Measurements from ENCODE around the gene GLYATL3.

Gene GLYATL3

DNA sequence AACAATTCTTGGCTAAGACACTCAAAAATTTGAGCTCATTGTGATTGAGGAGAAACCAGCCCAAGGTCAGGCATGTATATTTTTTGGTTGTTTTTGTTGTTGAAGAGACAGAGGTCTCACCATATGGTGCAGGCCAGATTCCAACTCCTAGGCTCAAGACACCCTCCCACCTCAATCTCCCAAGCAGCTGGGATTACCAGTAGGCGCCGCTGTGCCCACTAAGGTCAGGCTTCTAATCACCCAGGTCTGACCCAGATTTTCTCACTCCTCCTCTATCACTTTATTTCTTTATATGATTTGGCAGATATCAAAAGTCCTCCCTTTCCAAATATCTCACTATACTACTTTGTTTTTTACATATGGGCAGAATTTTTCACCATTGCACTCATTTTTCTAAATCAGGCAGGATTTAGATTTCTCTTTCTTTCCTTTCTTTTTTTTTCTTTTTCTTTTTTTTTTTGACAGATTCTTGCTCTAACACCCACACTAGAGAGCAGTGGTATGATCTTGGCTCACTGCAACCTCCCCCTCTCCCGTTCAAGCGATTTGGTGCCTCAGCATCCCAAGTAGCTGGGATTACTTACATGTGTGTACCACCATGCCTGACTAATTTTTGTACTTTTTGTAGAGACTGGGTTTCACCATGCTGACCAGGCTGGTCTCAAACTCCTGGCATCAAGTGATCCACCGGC is 49.0 kb downstream of the GLYATL3 start:
- no peaks in the 10 kb centered on the region for H3K36me3 ChIP-seq (ENCODE audit: control insufficient read depth in 2 of 2, insufficient read depth in 2 of 2, low read length in 2 of 2)
- H3K9me3 ChIP-seq (ENCODE audit: control insufficient read depth in 2 of 2, low read length in 2 of 2), result no peaks in the 10 kb centered on the region
- H3K27me3 ChIP-seq (ENCODE audit: control insufficient read depth in 1 of 2, insufficient read depth in 2 of 2, low read length in 2 of 2), result peaks cover 17 to 27% of the 10 kb centered on the region in 2 donors
- peaks cover 13% of the 10 kb centered on the region for H3K4me1 ChIP-seq (ENCODE audit: control insufficient read depth, insufficient read depth, low read length)
- no peak overlapping the region for H3K4me3 ChIP-seq (ENCODE audit: low read length in 2 of 2)
- no peak overlapping the region for H3K9ac ChIP-seq (ENCODE audit: low read length in 2 of 2)
- H3K27ac ChIP-seq (ENCODE audit: low read length), result no peak overlapping the region

DNA sequence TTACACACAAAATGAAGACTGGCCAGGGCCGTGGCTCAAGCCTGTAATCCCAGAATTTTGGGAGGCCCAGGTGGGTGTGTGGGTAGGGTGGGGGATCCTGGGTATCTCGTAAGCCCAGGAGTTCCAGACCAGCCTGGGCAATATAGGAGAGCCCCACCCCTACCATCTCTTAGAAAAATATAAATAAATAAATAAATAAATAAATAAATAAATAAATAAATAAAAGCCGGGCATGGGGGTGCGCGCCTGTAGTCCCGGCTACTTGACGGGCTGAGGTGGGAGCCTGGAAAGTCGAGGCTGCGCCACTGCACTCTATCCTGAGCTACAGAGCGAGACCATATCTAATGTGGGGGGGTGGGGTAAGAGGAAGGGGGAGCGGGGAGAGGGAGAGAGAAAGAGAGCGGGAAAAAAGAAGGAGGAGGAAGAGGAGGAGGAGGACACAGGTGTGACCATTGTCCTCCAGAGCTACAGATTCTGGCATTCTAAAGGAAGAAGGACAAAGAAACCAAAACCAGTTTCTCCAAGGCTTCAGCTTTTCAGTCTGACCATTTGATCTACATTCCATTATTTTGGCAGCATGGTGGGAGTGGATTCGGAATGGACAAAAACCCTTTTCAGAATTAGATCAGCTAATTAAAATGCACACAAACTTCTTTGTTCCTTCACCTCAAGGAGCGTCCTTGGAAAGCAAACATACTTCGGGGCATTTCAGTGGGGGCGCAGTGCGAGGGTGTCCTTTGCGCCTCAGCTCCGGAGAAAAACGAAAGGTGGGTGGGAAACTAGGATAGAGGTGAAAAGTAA is 50.2 kb downstream of the GLYATL3 start:
- Histone ChIP-seq H3K27me3 (ENCODE audit: control insufficient read depth in 1 of 2, insufficient read depth in 2 of 2, low read length in 2 of 2) (peaks cover 17 to 27% of the 10 kb centered on the region in 2 donors), H3K9ac (ENCODE audit: low read length in 2 of 2) (no peak overlapping the region), H3K9me3 (ENCODE audit: control insufficient read depth in 2 of 2, low read length in 2 of 2) (no peaks in the 10 kb centered on the region), H3K27ac (ENCODE audit: low read length) (no peak overlapping the region), H3K4me1 (ENCODE audit: control insufficient read depth, insufficient read depth, low read length) (peaks cover 13% of the 10 kb centered on the region), H3K36me3 (ENCODE audit: control insufficient read depth in 2 of 2, insufficient read depth in 2 of 2, low read length in 2 of 2) (no peaks in the 10 kb centered on the region), H3K4me3 (ENCODE audit: low read length in 2 of 2) (peak overlapping the region; percentile 45 to 73)

- Histone ChIP-seq H3K4me3 (ENCODE audit: low read length in 2 of 2) (peak within 1 kb of the TSS; percentile 70 to 73), H3K9me3 (ENCODE audit: control insufficient read depth in 2 of 2, low read length in 2 of 2) (no peaks in the 10 kb centered on the region), H3K36me3 (ENCODE audit: control insufficient read depth in 2 of 2, insufficient read depth in 2 of 2, low read length in 2 of 2) (no peaks in the 10 kb centered on the region), H3K27me3 (ENCODE audit: control insufficient read depth in 1 of 2, insufficient read depth in 2 of 2, low read length in 2 of 2) (peaks cover 17 to 27% of the 10 kb centered on the region in 2 donors), H3K27ac (ENCODE audit: low read length) (no peak within 1 kb of the TSS), H3K9ac (ENCODE audit: low read length in 2 of 2) (peak within 1 kb of the TSS in 1 of 2 donors; percentile 6), H3K4me1 (ENCODE audit: control insufficient read depth, insufficient read depth, low read length) (peaks cover 13% of the 10 kb centered on the region)
These were observed 50.9 kb downstream of the GLYATL3 start, which contains the start of gene C6orf141 for GRCh38 chr6:49550492-49551077. C6orf141 (plus strand) TSS chr6:49550668; CDS start chr6:49550793, 125 bp downstream.

- peak overlapping the region in 1 of 2 donors; percentile 6 for H3K9ac ChIP-seq (ENCODE audit: low read length in 2 of 2)
- H3K27ac ChIP-seq (ENCODE audit: low read length), result no peak overlapping the region
- no peaks in the 10 kb centered on the region for H3K9me3 ChIP-seq (ENCODE audit: control insufficient read depth in 2 of 2, low read length in 2 of 2)
- H3K27me3 ChIP-seq (ENCODE audit: control insufficient read depth in 1 of 2, insufficient read depth in 2 of 2, low read length in 2 of 2), result peaks cover 17 to 27% of the 10 kb centered on the region in 2 donors
- H3K4me3 ChIP-seq (ENCODE audit: low read length in 2 of 2), result peak overlapping the region; percentile 70 to 73
- no peaks in the 10 kb centered on the region for H3K36me3 ChIP-seq (ENCODE audit: control insufficient read depth in 2 of 2, insufficient read depth in 2 of 2, low read length in 2 of 2)
- H3K4me1 ChIP-seq (ENCODE audit: control insufficient read depth, insufficient read depth, low read length), result peaks cover 13% of the 10 kb centered on the region
These were observed 51.5 kb downstream of the GLYATL3 start for GRCh38 chr6:49551078-49551865.

DNA sequence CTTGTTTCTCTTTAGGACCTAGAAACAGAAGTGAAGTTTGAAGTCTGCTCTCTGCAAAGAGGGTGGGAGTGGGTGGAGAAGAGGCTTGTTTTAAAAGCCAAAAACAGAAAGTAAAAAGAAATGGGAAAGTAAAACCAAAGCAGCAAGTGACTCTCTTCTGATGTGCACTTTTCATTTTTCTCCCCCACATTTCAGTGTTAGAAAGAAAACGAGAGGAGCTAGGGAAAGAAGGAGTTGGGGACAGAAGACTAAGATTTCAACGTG is 52.1 kb downstream of the GLYATL3 start:
- Histone ChIP-seq H3K36me3 (ENCODE audit: control insufficient read depth in 2 of 2, insufficient read depth in 2 of 2, low read length in 2 of 2) (no peaks in the 10 kb centered on the region), H3K4me1 (ENCODE audit: control insufficient read depth, insufficient read depth, low read length) (peaks cover 13% of the 10 kb centered on the region), H3K27me3 (ENCODE audit: control insufficient read depth in 1 of 2, insufficient read depth in 2 of 2, low read length in 2 of 2) (peaks cover 17 to 27% of the 10 kb centered on the region in 2 donors), H3K9me3 (ENCODE audit: control insufficient read depth in 2 of 2, low read length in 2 of 2) (no peaks in the 10 kb centered on the region), H3K9ac (ENCODE audit: low read length in 2 of 2) (no peak overlapping the region), H3K27ac (ENCODE audit: low read length) (no peak overlapping the region), H3K4me3 (ENCODE audit: low read length in 2 of 2) (peak overlapping the region; percentile 70 to 73)

DNA sequence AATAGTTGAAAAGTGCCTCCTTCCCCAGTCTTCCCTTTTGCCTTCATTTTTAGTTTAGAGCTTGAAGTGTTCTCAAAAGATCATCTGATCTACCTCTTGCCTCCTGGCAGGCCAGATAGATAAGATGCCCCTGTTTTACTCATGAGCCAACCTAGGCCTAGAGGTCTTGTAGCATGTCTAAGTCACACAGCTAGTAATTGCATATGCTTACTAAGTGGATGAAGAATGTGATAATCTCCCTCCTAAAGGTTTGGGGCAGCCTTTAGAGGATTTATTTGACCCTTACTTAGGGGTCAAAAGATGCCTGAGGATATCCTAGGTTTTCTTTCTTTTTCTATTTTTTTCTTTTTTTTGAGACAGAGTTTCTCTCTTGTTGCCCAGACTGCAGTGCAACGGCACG is 52.9 kb downstream of the GLYATL3 start:
- H3K4me3 ChIP-seq (ENCODE audit: low read length in 2 of 2), result no peak overlapping the region
- H3K27ac ChIP-seq (ENCODE audit: low read length), result no peak overlapping the region
- no peak overlapping the region for H3K9ac ChIP-seq (ENCODE audit: low read length in 2 of 2)
- H3K4me1 ChIP-seq (ENCODE audit: control insufficient read depth, insufficient read depth, low read length), result peaks cover 13% of the 10 kb centered on the region
- peaks cover 17 to 27% of the 10 kb centered on the region in 2 donors for H3K27me3 ChIP-seq (ENCODE audit: control insufficient read depth in 1 of 2, insufficient read depth in 2 of 2, low read length in 2 of 2)
- H3K36me3 ChIP-seq (ENCODE audit: control insufficient read depth in 2 of 2, insufficient read depth in 2 of 2, low read length in 2 of 2), result no peaks in the 10 kb centered on the region
- no peaks in the 10 kb centered on the region for H3K9me3 ChIP-seq (ENCODE audit: control insufficient read depth in 2 of 2, low read length in 2 of 2)

GRCh38 chr6:49553384-49553783 is 53.7 kb downstream of the GLYATL3 start:
- Histone ChIP-seq H3K9me3 (ENCODE audit: control insufficient read depth in 2 of 2, low read length in 2 of 2) (no peaks in the 10 kb centered on the region), H3K4me3 (ENCODE audit: low read length in 2 of 2) (no peak overlapping the region), H3K9ac (ENCODE audit: low read length in 2 of 2) (no peak overlapping the region), H3K27ac (ENCODE audit: low read length) (no peak overlapping the region), H3K27me3 (ENCODE audit: control insufficient read depth in 1 of 2, insufficient read depth in 2 of 2, low read length in 2 of 2) (peaks cover 17 to 27% of the 10 kb centered on the region in 2 donors), H3K4me1 (ENCODE audit: control insufficient read depth, insufficient read depth, low read length) (peaks cover 13% of the 10 kb centered on the region), H3K36me3 (ENCODE audit: control insufficient read depth in 2 of 2, insufficient read depth in 2 of 2, low read length in 2 of 2) (no peaks in the 10 kb centered on the region)

DNA sequence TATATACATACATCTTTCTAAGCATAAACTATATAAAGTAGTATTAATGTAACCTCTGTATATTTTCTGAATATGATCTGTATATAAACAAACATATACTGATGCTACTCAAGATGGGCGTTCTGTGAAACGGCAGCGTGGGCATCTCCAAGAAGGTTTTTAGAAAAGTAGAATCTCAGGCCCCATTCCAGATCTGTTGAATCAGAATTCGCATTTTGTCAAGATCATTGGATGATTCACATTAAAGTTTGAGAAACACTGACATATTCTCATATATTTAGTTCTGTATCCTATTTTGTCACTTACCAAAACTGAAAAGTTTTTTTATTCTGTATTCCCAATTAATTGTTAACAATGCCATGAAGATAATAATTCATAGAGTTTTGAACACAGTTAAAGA is 56.2 kb downstream of the GLYATL3 start:
- Histone ChIP-seq H3K9me3 (ENCODE audit: control insufficient read depth in 2 of 2, low read length in 2 of 2) (no peaks in the 10 kb centered on the region), H3K4me3 (ENCODE audit: low read length in 2 of 2) (no peak overlapping the region), H3K27ac (ENCODE audit: low read length) (no peak overlapping the region), H3K9ac (ENCODE audit: low read length in 2 of 2) (no peak overlapping the region), H3K27me3 (ENCODE audit: control insufficient read depth in 1 of 2, insufficient read depth in 2 of 2, low read length in 2 of 2) (peaks cover 7 to 17% of the 10 kb centered on the region in 2 donors), H3K36me3 (ENCODE audit: control insufficient read depth in 2 of 2, insufficient read depth in 2 of 2, low read length in 2 of 2) (no peaks in the 10 kb centered on the region), H3K4me1 (ENCODE audit: control insufficient read depth, insufficient read depth, low read length) (peaks cover 6% of the 10 kb centered on the region)

GRCh38 chr6:49556429-49556837 is 56.7 kb downstream of the GLYATL3 start:
- H3K9me3 ChIP-seq (ENCODE audit: control insufficient read depth in 2 of 2, low read length in 2 of 2), result no peaks in the 10 kb centered on the region
- H3K4me3 ChIP-seq (ENCODE audit: low read length in 2 of 2), result no peak overlapping the region
- peaks cover 2 to 12% of the 10 kb centered on the region in 2 donors for H3K27me3 ChIP-seq (ENCODE audit: control insufficient read depth in 1 of 2, insufficient read depth in 2 of 2, low read length in 2 of 2)
- H3K4me1 ChIP-seq (ENCODE audit: control insufficient read depth, insufficient read depth, low read length), result peaks cover 1% of the 10 kb centered on the region
- H3K36me3 ChIP-seq (ENCODE audit: control insufficient read depth in 2 of 2, insufficient read depth in 2 of 2, low read length in 2 of 2), result no peaks in the 10 kb centered on the region
- no peak overlapping the region for H3K9ac ChIP-seq (ENCODE audit: low read length in 2 of 2)
- no peak overlapping the region for H3K27ac ChIP-seq (ENCODE audit: low read length)

GRCh38 chr6:49557177-49557576 is 57.5 kb downstream of the GLYATL3 start:
- Histone ChIP-seq H3K9ac (ENCODE audit: low read length in 2 of 2) (no peak overlapping the region), H3K27ac (ENCODE audit: low read length) (no peak overlapping the region), H3K4me1 (ENCODE audit: control insufficient read depth, insufficient read depth, low read length) (no peaks in the 10 kb centered on the region), H3K4me3 (ENCODE audit: low read length in 2 of 2) (no peak overlapping the region), H3K36me3 (ENCODE audit: control insufficient read depth in 2 of 2, insufficient read depth in 2 of 2, low read length in 2 of 2) (no peaks in the 10 kb centered on the region), H3K9me3 (ENCODE audit: control insufficient read depth in 2 of 2, low read length in 2 of 2) (no peaks in the 10 kb centered on the region), H3K27me3 (ENCODE audit: control insufficient read depth in 1 of 2, insufficient read depth in 2 of 2, low read length in 2 of 2) (peaks cover 2 to 9% of the 10 kb centered on the region in 2 donors)
